Measurements from ENCODE around the gene LDLR.

GRCh38 chr19:11116507-11116906 is 27.2 kb downstream of the LDLR start:
- no peak for TF ChIP-seq CTCF (IDR thresholded peaks at IDR 0.05)
- TF ChIP-seq POLR2AphosphoS5 (IDR thresholded peaks at IDR 0.05), result no peak
- no peak for TF ChIP-seq POLR2A (IDR thresholded peaks at IDR 0.05)

Measured in upper lobe of left lung (tissue), 4 donors.